Brain microvascular endothelial cell (primary cell): ENCODE results near the gene GNA12.

Source experiments
- DNase-seq: peaks from one replicate; pipeline ENCODE4 v3.0.0-alpha.2; 2020
- H3K27ac ChIP-seq: fragments of 250-450 bp; sonication (Bioruptor Pico); 2 replicates; pipeline ENCODE4 v1.5.1; 2020; ENCODE audit warnings: mild to moderate bottlenecking, moderate library complexity
- H3K27me3 ChIP-seq: fragments of 250-450 bp; sonication (Bioruptor Pico); replicated peaks from 2 replicates; pipeline ENCODE4 v1.5.1; 2020; ENCODE audit warnings: mild to moderate bottlenecking
- H3K36me3 ChIP-seq: fragments of 250-450 bp; sonication (Bioruptor Pico); replicated peaks from 2 replicates; pipeline ENCODE4 v1.5.1; 2020; ENCODE audit warnings: mild to moderate bottlenecking
- H3K4me3 ChIP-seq: 2 replicates; pipeline ENCODE4 v1.5.1; 2011; ENCODE audit warnings: low read depth, mild to moderate bottlenecking, control low read depth, low read length, moderate library complexity
- in situ Hi-C: cut with HindIII; loops from 2 replicates; pipeline ENCODE4 v1.10.0; 2017; ENCODE audit warnings: low sequenced_read_pairs, low pct_ligation_motif_present
- TF ChIP-seq, protein P1 (sequence below): IDR thresholded peaks from 2 replicates; pipeline ENCODE4 v1.5.1; 2011; ENCODE audit warnings: low read depth, mild to moderate bottlenecking, moderate library complexity, low read length, control low read depth, inconsistent platforms; ENCODE audit errors: missing control alignments

The GNA12 gene

DNA sequence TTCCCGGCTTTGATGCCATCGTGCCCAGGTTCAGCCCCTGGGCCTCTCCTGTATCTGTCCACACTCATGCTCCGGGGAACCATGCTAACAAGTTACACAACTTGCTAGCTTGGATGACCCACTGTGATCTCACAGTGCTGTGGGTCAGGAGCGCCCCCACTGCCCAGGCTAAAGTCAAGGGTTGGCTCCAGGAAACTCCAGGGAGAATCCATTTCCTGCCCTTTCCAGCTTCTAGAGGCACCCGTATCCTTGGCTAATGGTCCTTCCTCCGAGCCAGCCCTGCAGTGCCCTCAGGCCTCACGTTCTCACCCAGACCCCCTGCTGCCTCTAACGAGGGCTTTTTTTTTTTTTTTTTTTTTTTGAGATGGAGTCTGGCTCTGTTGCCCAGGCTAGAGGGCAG, 136.6 kb downstream of the GNA12 start:
- no peak overlapping the region for H3K4me3 ChIP-seq
- H3K27ac ChIP-seq = no peak overlapping the region
- no peak for DNase-seq
- in situ Hi-C loops = no loop called here
- H3K36me3 ChIP-seq = no peaks in the 10 kb centered on the region
- TF ChIP-seq, protein P1, sequence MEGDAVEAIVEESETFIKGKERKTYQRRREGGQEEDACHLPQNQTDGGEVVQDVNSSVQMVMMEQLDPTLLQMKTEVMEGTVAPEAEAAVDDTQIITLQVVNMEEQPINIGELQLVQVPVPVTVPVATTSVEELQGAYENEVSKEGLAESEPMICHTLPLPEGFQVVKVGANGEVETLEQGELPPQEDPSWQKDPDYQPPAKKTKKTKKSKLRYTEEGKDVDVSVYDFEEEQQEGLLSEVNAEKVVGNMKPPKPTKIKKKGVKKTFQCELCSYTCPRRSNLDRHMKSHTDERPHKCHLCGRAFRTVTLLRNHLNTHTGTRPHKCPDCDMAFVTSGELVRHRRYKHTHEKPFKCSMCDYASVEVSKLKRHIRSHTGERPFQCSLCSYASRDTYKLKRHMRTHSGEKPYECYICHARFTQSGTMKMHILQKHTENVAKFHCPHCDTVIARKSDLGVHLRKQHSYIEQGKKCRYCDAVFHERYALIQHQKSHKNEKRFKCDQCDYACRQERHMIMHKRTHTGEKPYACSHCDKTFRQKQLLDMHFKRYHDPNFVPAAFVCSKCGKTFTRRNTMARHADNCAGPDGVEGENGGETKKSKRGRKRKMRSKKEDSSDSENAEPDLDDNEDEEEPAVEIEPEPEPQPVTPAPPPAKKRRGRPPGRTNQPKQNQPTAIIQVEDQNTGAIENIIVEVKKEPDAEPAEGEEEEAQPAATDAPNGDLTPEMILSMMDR = no peak
- no peaks in the 10 kb centered on the region for H3K27me3 ChIP-seq

DNA sequence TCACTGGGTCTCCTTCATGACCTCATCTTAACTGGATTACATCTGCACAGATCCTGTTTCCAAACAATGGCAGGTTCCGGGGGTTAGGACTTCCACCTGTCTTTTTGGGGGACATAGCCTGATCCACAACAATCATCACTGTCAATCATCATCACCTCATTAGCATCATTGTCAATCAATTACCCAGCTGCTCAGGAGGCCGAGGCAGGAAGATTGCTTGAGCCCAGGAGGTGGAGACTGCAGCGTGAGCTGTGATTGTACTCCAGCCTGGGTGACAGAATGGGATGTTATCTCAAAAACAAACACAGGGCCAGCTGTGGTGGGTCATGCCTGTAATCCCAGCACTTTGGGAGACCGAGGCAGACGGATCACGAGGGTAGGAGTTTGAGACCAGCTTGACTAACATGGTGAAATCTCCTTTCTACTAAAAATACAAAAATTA, 137.4 kb downstream of the GNA12 start:
- H3K27me3 ChIP-seq = no peaks in the 10 kb centered on the region
- in situ Hi-C loops = no loop called here
- DNase-seq = no peak
- H3K27ac ChIP-seq = no peak overlapping the region
- H3K4me3 ChIP-seq = no peak overlapping the region
- H3K36me3 ChIP-seq = no peaks in the 10 kb centered on the region
- TF ChIP-seq, protein P1 = no peak

DNA sequence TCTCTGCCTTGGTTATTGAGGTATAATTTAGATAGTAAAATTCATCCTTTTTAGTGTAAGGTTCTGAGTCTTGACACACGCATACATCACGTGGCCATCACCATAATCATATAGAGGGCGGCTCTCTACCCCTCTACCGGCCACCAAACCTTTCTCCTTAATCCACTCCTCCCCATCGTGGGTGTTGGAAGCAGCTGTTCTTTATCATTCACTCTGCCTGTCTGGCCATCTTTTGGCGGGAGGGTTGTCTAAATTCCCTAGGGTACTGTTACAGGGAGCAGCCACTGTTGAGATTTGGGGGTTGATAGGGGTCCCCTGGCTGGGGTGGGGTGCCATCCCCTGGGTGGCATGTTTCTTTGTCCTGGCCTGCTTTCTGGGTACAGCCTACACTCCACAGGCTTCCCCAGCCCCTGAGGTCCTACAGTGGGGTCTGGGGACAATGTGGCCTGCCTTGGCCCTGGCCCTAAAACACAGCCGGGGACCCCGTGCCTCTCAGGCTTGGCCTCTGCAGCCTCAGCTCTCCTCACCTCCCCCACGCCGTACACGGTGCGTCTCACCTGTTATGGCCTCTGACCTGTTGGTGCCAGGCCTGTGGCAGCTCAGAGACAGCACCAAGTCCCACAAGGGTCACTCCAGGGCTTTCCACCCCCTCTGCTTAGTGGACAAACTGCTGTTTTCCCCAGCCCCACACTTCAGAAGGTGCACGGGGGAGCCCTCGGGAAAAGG, 138.6 kb downstream of the GNA12 start:
- H3K36me3 ChIP-seq = no peaks in the 10 kb centered on the region
- no peak overlapping the region for H3K27ac ChIP-seq
- TF ChIP-seq, protein P1 = no peak
- DNase-seq = no peak
- no peak overlapping the region for H3K4me3 ChIP-seq
- no peaks in the 10 kb centered on the region for H3K27me3 ChIP-seq
- in situ Hi-C loops = no loop called here

GRCh38 chr7:2702594-2702957, 141.5 kb downstream of the GNA12 start:
- Histone ChIP-seq H3K4me3 (no peak overlapping the region), H3K36me3 (no peaks in the 10 kb centered on the region), H3K27ac (no peak overlapping the region), H3K27me3 (no peaks in the 10 kb centered on the region)
- in situ Hi-C loops = no loop called here
- TF ChIP-seq, protein P1 = no peak
- no peak for DNase-seq

- Histone ChIP-seq H3K4me3 (no peak overlapping the region), H3K36me3 (no peaks in the 10 kb centered on the region), H3K27ac (no peak overlapping the region), H3K27me3 (no peaks in the 10 kb centered on the region)
- DNase-seq = no peak
- TF ChIP-seq, protein P1 = no peak
- in situ Hi-C loops = no loop called here
Measured at GRCh38 chr7:2701832-2702593, 142.1 kb downstream of the GNA12 start.
